ENCODE measurements around the gene SLC15A1. TPM values are rescaled to one million over a fixed set of nuclear protein-coding genes. Genes with fewer than 3 reads are reported as not detected.

SLC15A1 gene
- polyA plus RNA-seq, 1 donor (not counting 4 experiments of a cell fraction or from before 2014, with no cell fraction given) = 0.10 TPM

- Histone ChIP-seq H3K79me2 (ENCODE audit: control insufficient read depth, insufficient read depth, low read length) (no peaks in the 10 kb centered on the region), H2AFZ (ENCODE audit: control insufficient read depth, low read length) (no peak overlapping the region), H3K4me2 (ENCODE audit: control insufficient read depth, extremely low read depth, insufficient read depth, low read depth, low read length) (no peak overlapping the region), H3K9me3 (ENCODE audit: control insufficient read depth, low read depth, low read length) (no peaks in the 10 kb centered on the region), H3K27ac (ENCODE audit: control insufficient read depth, insufficient read depth, low read length) (no peak overlapping the region), H3K9me1 (ENCODE audit: control insufficient read depth, extremely low read depth, insufficient read depth, low read length) (no peaks in the 10 kb centered on the region), H4K20me1 (ENCODE audit: control insufficient read depth, extremely low read depth, insufficient read depth, low read length) (no peaks in the 10 kb centered on the region), H3K36me3 (ENCODE audit: control insufficient read depth in 2 of 2, extremely low read depth in 1 of 2, insufficient read depth in 2 of 2, low read length in 2 of 2) (no peaks in the 10 kb centered on the region), H3K4me3 (ENCODE audit: control insufficient read depth in 2 of 3, extremely low read depth in 1 of 3, insufficient read depth in 2 of 3, low read depth in 1 of 3, low read length in 3 of 3) (no peak overlapping the region), H3K4me1 (ENCODE audit: control insufficient read depth, extremely low read depth, insufficient read depth, low read length) (no peaks in the 10 kb centered on the region), H3K9ac (ENCODE audit: control insufficient read depth, extremely low read depth, insufficient read depth, low read length) (no peak overlapping the region), H3K27me3 (ENCODE audit: control insufficient read depth, extremely low read depth, insufficient read depth, low read length) (no peaks in the 10 kb centered on the region)
- dilution Hi-C loops (cut with MboI; ENCODE audit: extremely low pct_ligation_motif_present, low sequenced_read_pairs) = no loop called here
- DNase-seq (ENCODE audit: low read depth, low spot score) (no peak), FAIRE-seq (no peak)
- TF ChIP-seq EZH2 (IDR thresholded peaks at IDR 0.05; ENCODE audit: low read length) (no peak), CTCF (optimal IDR thresholded peaks at IDR 0.05 in 1 of 3, IDR thresholded peaks at IDR 0.05 in 1 of 3, conservative IDR thresholded peaks at IDR 0.05 in 1 of 3; ENCODE audit: extremely low read depth in 1 of 3, insufficient read depth in 2 of 3, low read length in 3 of 3) (no peak)
These were observed 20.5 kb downstream of the SLC15A1 start for GRCh38 chr13:98731925-98732324.

- Histone ChIP-seq H4K20me1 (ENCODE audit: control insufficient read depth, extremely low read depth, insufficient read depth, low read length) (no peaks in the 10 kb centered on the region), H3K4me2 (ENCODE audit: control insufficient read depth, extremely low read depth, insufficient read depth, low read depth, low read length) (no peak overlapping the region), H3K79me2 (ENCODE audit: control insufficient read depth, insufficient read depth, low read length) (no peaks in the 10 kb centered on the region), H3K27me3 (ENCODE audit: control insufficient read depth, extremely low read depth, insufficient read depth, low read length) (no peaks in the 10 kb centered on the region), H3K36me3 (ENCODE audit: control insufficient read depth in 2 of 2, extremely low read depth in 1 of 2, insufficient read depth in 2 of 2, low read length in 2 of 2) (no peaks in the 10 kb centered on the region), H3K27ac (ENCODE audit: control insufficient read depth, insufficient read depth, low read length) (no peak overlapping the region), H3K4me1 (ENCODE audit: control insufficient read depth, extremely low read depth, insufficient read depth, low read length) (no peaks in the 10 kb centered on the region), H3K4me3 (ENCODE audit: control insufficient read depth in 2 of 3, extremely low read depth in 1 of 3, insufficient read depth in 2 of 3, low read depth in 1 of 3, low read length in 3 of 3) (no peak overlapping the region), H2AFZ (ENCODE audit: control insufficient read depth, low read length) (no peak overlapping the region), H3K9me1 (ENCODE audit: control insufficient read depth, extremely low read depth, insufficient read depth, low read length) (no peaks in the 10 kb centered on the region), H3K9me3 (ENCODE audit: control insufficient read depth, low read depth, low read length) (no peaks in the 10 kb centered on the region), H3K9ac (ENCODE audit: control insufficient read depth, extremely low read depth, insufficient read depth, low read length) (no peak overlapping the region)
- TF ChIP-seq EZH2 (IDR thresholded peaks at IDR 0.05; ENCODE audit: low read length) (no peak), CTCF (optimal IDR thresholded peaks at IDR 0.05 in 1 of 3, IDR thresholded peaks at IDR 0.05 in 1 of 3, conservative IDR thresholded peaks at IDR 0.05 in 1 of 3; ENCODE audit: extremely low read depth in 1 of 3, insufficient read depth in 2 of 3, low read length in 3 of 3) (no peak)
- FAIRE-seq (no peak), DNase-seq (ENCODE audit: low read depth, low spot score) (no peak)
- dilution Hi-C loops (cut with MboI; ENCODE audit: extremely low pct_ligation_motif_present, low sequenced_read_pairs) = no loop called here
These were observed 21.4 kb downstream of the SLC15A1 start for GRCh38 chr13:98731038-98731437.

Data from keratinocyte (primary cell).